IMR-90 (cell line): ENCODE data around the gene DPH6. TPM values are rescaled to one million over a fixed set of nuclear protein-coding genes. Genes with fewer than 3 reads are reported as not detected.

Source experiments
- ATAC-seq: fragments of 200-7000 bp; cut with Tn5 transposase; 2 replicates; pipeline ENCODE4 v1.9.1; 2020; ENCODE audit warnings: low read depth, mild to moderate bottlenecking, moderate library complexity
- BruUV-seq: library from RNA; stranded (reverse); fragments of 400-500 nt; replicated peaks from 2 replicates; lab custom pipeline; 2021; lab: Mats Ljungman, UMichigan
- CTCF ChIA-PET: fragments of 300-600 bp; formaldehyde crosslinking; extraction: SDS; loops from one replicate; lab custom pipeline; 2021; ENCODE audit warnings: antibody characterized with exemption; lab: Yijun Ruan, JAX
- POLR2A ChIA-PET: fragments of 300-600 bp; sonication (Branson Sonifier 250); formaldehyde crosslinking; loops from one replicate; lab custom pipeline; 2022; ENCODE audit warnings: antibody characterized with exemption; ENCODE audit not compliant: unreplicated experiment; lab: Charles Lee
- DNase-seq: peaks from one replicate; pipeline ENCODE4 v3.0.0; 2013
- H2AFZ ChIP-seq: replicated peaks from 2 replicates; pipeline ENCODE3; 2013; ENCODE audit warnings: low read length, mild to moderate bottlenecking; ENCODE audit not compliant: poor library complexity
- H2AK5ac ChIP-seq: 2 replicates; pipeline ENCODE4 v1.6.1; 2013; ENCODE audit warnings: low read depth, low read length, inconsistent platforms
- H2AK9ac ChIP-seq: replicated peaks from 2 replicates; pipeline ENCODE3; 2013; ENCODE audit warnings: mild to moderate bottlenecking, low read depth, low read length, moderate library complexity; ENCODE audit not compliant: poor library complexity
- H2BK120ac ChIP-seq: 2 replicates; pipeline ENCODE4 v1.6.1; 2013; ENCODE audit warnings: low read depth, low read length, inconsistent platforms
- H2BK15ac ChIP-seq: 3 replicates; pipeline ENCODE4 v1.6.1; 2013; ENCODE audit warnings: low read depth, low read length, inconsistent platforms
- H2BK20ac ChIP-seq: 2 replicates; pipeline ENCODE4 v1.6.1; 2013; ENCODE audit warnings: low read depth, mild to moderate bottlenecking, inconsistent platforms, low read length, moderate library complexity
- H2BK5ac ChIP-seq: 2 replicates; pipeline ENCODE4 v1.6.1; 2013; ENCODE audit warnings: mild to moderate bottlenecking, low read depth, low read length, inconsistent platforms; ENCODE audit not compliant: poor library complexity, severe bottlenecking
- H3K14ac ChIP-seq: replicated peaks from 2 replicates; pipeline ENCODE4 v1.6.1; 2013; ENCODE audit warnings: low read depth, low read length, inconsistent platforms
- H3K18ac ChIP-seq: 2 replicates; pipeline ENCODE4 v1.6.1; 2013; ENCODE audit warnings: low read depth, low read length, control low read depth
- H3K23ac ChIP-seq: 2 replicates; pipeline ENCODE4 v1.6.1; 2013; ENCODE audit warnings: low read depth, low read length, inconsistent platforms
- H3K27ac ChIP-seq: 2 replicates; pipeline ENCODE4 v1.5.1; 2013; ENCODE audit warnings: mild to moderate bottlenecking, control low read depth, low read length; ENCODE audit not compliant: insufficient read depth
- H3K27me3 ChIP-seq: 2 replicates; pipeline ENCODE4 v1.6.1; 2013; ENCODE audit warnings: low read length; ENCODE audit not compliant: control insufficient read depth, insufficient read depth
- H3K36me3 ChIP-seq: 2 replicates; pipeline ENCODE4 v1.6.1; 2013; ENCODE audit warnings: low read length, mixed read lengths; ENCODE audit not compliant: control insufficient read depth, insufficient read depth
- H3K4ac ChIP-seq: 2 replicates; pipeline ENCODE4 v1.6.1; 2013; ENCODE audit warnings: low read depth, low read length, inconsistent platforms
- H3K4me1 ChIP-seq: 2 replicates; pipeline ENCODE4 v1.6.1; 2013; ENCODE audit warnings: low read length, mixed read lengths; ENCODE audit not compliant: control insufficient read depth, insufficient read depth
- H3K4me2 ChIP-seq: 2 replicates; pipeline ENCODE4 v1.6.1; 2013; ENCODE audit warnings: low read depth, mild to moderate bottlenecking, control low read depth, low read length, moderate library complexity
- H3K4me3 ChIP-seq: 2 replicates; pipeline ENCODE4 v1.5.1; 2013; ENCODE audit warnings: low read depth, mild to moderate bottlenecking, control low read depth, low read length, moderate library complexity; ENCODE audit not compliant: insufficient read depth
- H3K56ac ChIP-seq: 2 replicates; pipeline ENCODE4 v1.6.1; 2013; ENCODE audit warnings: low read length, inconsistent platforms; ENCODE audit not compliant: insufficient read depth; ENCODE audit errors: extremely low read depth
- H3K79me1 ChIP-seq, 2 experiments: 2 replicates each; pipeline ENCODE4 v1.6.1; 2013; ENCODE audit warnings: low read length in 2 of 2, inconsistent platforms in 1 of 2, low read depth in 1 of 2
- H3K9ac ChIP-seq: 2 replicates; pipeline ENCODE4 v1.6.1; 2013; ENCODE audit warnings: low read depth, low read length, control low read depth
- H3K9me1 ChIP-seq: 2 replicates; pipeline ENCODE4 v1.6.1; 2013; ENCODE audit warnings: low read length, inconsistent platforms; ENCODE audit not compliant: insufficient read depth
- H3K9me3 ChIP-seq: 2 replicates; pipeline ENCODE4 v1.6.1; 2013; ENCODE audit warnings: low read length; ENCODE audit not compliant: control insufficient read depth, insufficient read depth
- H4K20me1 ChIP-seq: 2 replicates; pipeline ENCODE4 v1.6.1; 2013; ENCODE audit warnings: low read length, inconsistent platforms; ENCODE audit not compliant: insufficient read depth
- H4K5ac ChIP-seq: 2 replicates; pipeline ENCODE4 v1.6.1; 2013; ENCODE audit warnings: mild to moderate bottlenecking, low read depth, low read length, control low read depth
- H4K8ac ChIP-seq, 2 experiments: 2 replicates each; pipeline ENCODE4 v1.6.1; 2013; ENCODE audit warnings: low read depth in 2 of 2, low read length in 2 of 2, control low read depth in 1 of 2, inconsistent platforms in 1 of 2
- H4K91ac ChIP-seq: 2 replicates; pipeline ENCODE4 v1.6.1; 2013; ENCODE audit warnings: low read depth, low read length, inconsistent platforms; ENCODE audit not compliant: insufficient read depth
- BHLHE40 ChIP-seq: fragments of 150-350 bp; IDR thresholded peaks from 2 replicates; pipeline ENCODE4 v1.6.1; 2016; ENCODE audit warnings: mild to moderate bottlenecking, low read depth, low read length
- CHD1 ChIP-seq: IDR thresholded peaks from 2 replicates; pipeline ENCODE4 v1.6.1; 2012; ENCODE audit warnings: low read depth, low read length, improper control_type of control experiment
- MAFK ChIP-seq: IDR thresholded peaks from 2 replicates; pipeline ENCODE4 v1.6.1; 2012; ENCODE audit warnings: low read depth, low read length, improper control_type of control experiment
- MXI1 ChIP-seq: IDR thresholded peaks from 2 replicates; pipeline ENCODE4 v1.6.1; 2012; ENCODE audit warnings: low read depth, mild to moderate bottlenecking, low read length, moderate library complexity, borderline replicate concordance
- NFE2L2 ChIP-seq: fragments of 150-350 bp; IDR thresholded peaks from 2 replicates; pipeline ENCODE4 v1.6.1; 2016; ENCODE audit warnings: low read depth, mild to moderate bottlenecking, low read length
- RCOR1 ChIP-seq: IDR thresholded peaks from 2 replicates; pipeline ENCODE4 v1.6.1; 2012; ENCODE audit warnings: mild to moderate bottlenecking, low read length, improper control_type of control experiment; ENCODE audit not compliant: insufficient replicate concordance
- RFX5 ChIP-seq: IDR thresholded peaks from 2 replicates; pipeline ENCODE4 v1.8.0; 2012; ENCODE audit warnings: low read depth, mild to moderate bottlenecking, low read length, moderate library complexity
- dilution Hi-C: fragments of 300-500 bp; cut with HindIII; formaldehyde crosslinking; loops from one replicate; pipeline ENCODE4 v1.14.3; 2018; ENCODE audit warnings: low sequenced_read_pairs; ENCODE audit not compliant: unreplicated experiment
- in situ Hi-C: fragments of 300-500 bp; cut with MboI; formaldehyde crosslinking; loops from 3 replicates; pipeline ENCODE4 v1.14.3; 2019; ENCODE audit warnings: low sequenced_read_pairs, inconsistent platforms, mixed read lengths
- intact Hi-C: fragments of 100-400 bp; cut with micrococcal nuclease; formaldehyde crosslinking; loops from 2 replicates; pipeline ENCODE4 v1.10.0; 2022
- polyA plus RNA-seq, 3 experiments: library from polyadenylated mRNA; depleted of rRNA; stranded (reverse); fragments of >200 nt; gene quantifications; 2 replicates each; pipeline ENCODE4 v1.2.3, GENCODE V29; 2012; ENCODE audit warnings: low replicate concordance in 1 of 3
- total RNA-seq: library from RNA; depleted of rRNA; stranded (reverse); fragments of >200 nt; gene quantifications from 2 replicates; pipeline ENCODE4 v1.2.3, GENCODE V29; 2012
- TF ChIP-seq, protein P1 (sequence below): fragments of 150-350 bp; IDR thresholded peaks from 2 replicates; pipeline ENCODE4 v1.6.1; 2016; ENCODE audit warnings: low read depth, mild to moderate bottlenecking, low read length, moderate library complexity, borderline replicate concordance

Gene DPH6
- total and polyA plus RNA-seq, 2 of the 4 experiments (the other 2 are of a cell fraction): 6.1 to 8.1 TPM

- H2AK9ac ChIP-seq: no peak overlapping the region
- no peak overlapping the region for H2BK5ac ChIP-seq
- in situ Hi-C loops: no loop called here
- CTCF ChIA-PET: no interaction called here
- no peak overlapping the region for H2BK120ac ChIP-seq
- 0 out of 2 replicates have a peak, but pooled peaks cover 2% of the 10 kb centered on the region for H3K4me1 ChIP-seq
- no peak overlapping the region for H3K4ac ChIP-seq
- H3K4me3 ChIP-seq: no peak overlapping the region
- H2BK15ac ChIP-seq: no peak overlapping the region
- H3K27me3 ChIP-seq: no peaks in the 10 kb centered on the region
- no peak for DNase-seq
- ATAC-seq: no peak; the same call in 1 of the 2 replicates
- no peak overlapping the region for H4K8ac ChIP-seq
- no peak overlapping the region for H3K27ac ChIP-seq
- dilution Hi-C loops: no loop called here
- no peak overlapping the region for H4K91ac ChIP-seq
- no peaks in the 10 kb centered on the region for H3K9me1 ChIP-seq
- H3K36me3 ChIP-seq: no peaks in the 10 kb centered on the region
- no peak overlapping the region for H2AFZ ChIP-seq
- no peaks in the 10 kb centered on the region; a peak in 1 of 4 replicates for H3K79me1 ChIP-seq
- 0 out of 2 replicates have a peak overlapping the region, but pooled peaks have one; percentile 4 for H3K18ac ChIP-seq
- no peak overlapping the region for H3K23ac ChIP-seq
- no peaks in the 10 kb centered on the region for H4K20me1 ChIP-seq
- H2AK5ac ChIP-seq: no peak overlapping the region
- no peaks in the 10 kb centered on the region for H3K9me3 ChIP-seq
- no peak overlapping the region for H3K4me2 ChIP-seq
- no peak overlapping the region for H2BK20ac ChIP-seq
- H3K56ac ChIP-seq: no peak overlapping the region
- intact Hi-C loops: loop anchor here (5.0 kb wide), 1 partner anchor 189 kb away; no protein-coding TSS in a partner anchor
- H3K14ac ChIP-seq: no peak overlapping the region
- no TSS peak for BruUV-seq
- no peak for TF ChIP-seq BHLHE40
- no peak for TF ChIP-seq MXI1
- no peak for TF ChIP-seq RCOR1
- TF ChIP-seq NFE2L2: no peak
- no peak for TF ChIP-seq MAFK
- TF ChIP-seq, protein P1, sequence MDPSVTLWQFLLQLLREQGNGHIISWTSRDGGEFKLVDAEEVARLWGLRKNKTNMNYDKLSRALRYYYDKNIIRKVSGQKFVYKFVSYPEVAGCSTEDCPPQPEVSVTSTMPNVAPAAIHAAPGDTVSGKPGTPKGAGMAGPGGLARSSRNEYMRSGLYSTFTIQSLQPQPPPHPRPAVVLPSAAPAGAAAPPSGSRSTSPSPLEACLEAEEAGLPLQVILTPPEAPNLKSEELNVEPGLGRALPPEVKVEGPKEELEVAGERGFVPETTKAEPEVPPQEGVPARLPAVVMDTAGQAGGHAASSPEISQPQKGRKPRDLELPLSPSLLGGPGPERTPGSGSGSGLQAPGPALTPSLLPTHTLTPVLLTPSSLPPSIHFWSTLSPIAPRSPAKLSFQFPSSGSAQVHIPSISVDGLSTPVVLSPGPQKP: no peak
- no peak for TF ChIP-seq RFX5
- no peak for TF ChIP-seq CHD1
- H3K9ac ChIP-seq: no peak overlapping the region
- POLR2A ChIA-PET: no interaction called here
- no peak overlapping the region for H4K5ac ChIP-seq
Observed at GRCh38 chr15:35496585-35496984, 49.4 kb downstream of the DPH6 start.
